Fibroblast of the conjunctiva (primary cell): ENCODE measurements around the gene MATCAP1.

Source experiments
- DNase-seq: peaks from one replicate; pipeline ENCODE4 v3.0.0-alpha.2; 2010; ENCODE audit warnings: low read depth

MATCAP1 gene

DNA sequence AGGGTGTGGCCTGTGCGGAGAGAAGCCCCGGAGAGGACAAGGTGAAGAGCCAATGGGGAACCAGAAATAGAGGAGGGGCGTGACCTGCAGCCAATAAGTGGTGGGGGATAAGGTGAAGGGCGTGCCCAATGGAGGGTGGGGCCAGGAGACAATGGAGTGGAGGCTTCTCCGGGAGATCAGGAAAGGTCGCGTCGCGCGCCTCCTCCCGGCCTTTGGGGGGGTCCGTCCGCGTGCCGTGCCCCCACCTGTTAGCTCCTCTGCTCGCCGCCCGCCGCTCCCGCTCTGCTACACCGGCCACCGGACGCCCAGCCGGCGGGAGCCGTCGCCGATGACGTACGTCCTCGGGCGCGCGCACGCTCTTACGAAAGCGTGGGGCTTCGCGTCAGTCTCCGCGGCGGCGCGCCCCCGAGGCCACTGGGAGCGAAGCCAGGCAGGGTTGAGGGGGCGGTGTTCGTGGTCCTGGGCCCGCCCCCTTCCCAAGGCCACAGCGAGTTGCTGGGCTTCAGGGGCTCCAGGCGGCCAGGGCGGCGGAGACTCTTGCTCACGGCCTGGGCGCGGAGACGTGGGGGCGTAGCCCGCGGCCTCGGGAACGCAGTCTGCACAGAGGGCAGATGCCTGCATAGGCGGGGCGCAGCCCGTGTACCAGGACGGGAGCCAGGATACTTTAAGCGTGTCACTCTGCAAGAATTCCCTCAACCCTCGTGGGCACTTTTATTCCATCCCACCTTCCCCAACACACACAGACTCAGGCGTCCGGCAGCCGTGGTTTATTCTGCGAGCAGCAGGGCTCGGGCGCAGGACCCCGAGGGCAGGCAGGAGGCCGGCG lies at the start of gene MATCAP1:
TSS of gene MATCAP1 (minus strand) at position 337 of the 826 bp plus-strand sequence. CDS start 3,353 bp downstream, outside the sequence.
- DNase-seq: peak; percentile 97

DNA sequence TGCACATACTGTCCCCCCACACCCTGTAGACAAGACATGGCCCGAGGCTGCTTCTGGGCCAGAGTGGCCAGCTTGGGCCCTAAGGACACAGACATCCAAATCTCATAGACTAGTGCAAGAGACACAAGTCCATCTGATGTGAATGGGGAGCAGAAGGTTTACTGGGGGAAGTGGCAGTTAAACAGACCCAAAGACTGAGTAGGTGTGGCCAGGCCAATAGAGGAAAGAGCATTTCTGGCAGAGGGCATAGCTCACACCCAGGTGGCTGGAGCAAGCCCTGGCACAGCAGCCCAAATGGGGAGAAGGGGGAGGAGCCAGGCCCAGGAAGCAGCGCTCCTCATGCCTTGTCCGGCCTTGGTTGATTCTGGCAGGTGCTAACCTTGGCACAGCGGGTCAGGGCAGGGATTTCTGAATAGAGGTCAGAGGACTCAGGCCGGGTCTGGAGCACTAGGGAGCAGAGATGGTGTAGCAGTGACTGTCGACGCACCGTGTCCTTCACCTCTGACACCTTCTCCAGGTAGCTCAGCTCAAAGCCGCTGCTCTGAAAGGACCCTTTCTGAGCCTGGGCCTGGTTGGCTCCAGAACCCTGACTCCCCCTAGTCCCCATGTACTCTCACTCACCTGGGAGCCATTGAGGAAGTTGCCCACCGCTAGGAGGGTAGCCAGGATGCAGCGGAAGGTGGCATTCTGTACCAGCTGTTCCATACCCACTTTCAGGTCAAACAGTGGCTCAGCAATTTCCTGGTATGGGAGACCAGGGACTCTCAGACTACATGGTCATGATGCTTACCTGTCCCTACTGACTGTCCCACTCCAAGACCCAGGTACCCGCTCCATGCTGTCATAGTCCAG lies 47.3 kb upstream of the MATCAP1 start:
- no peak for DNase-seq

DNA sequence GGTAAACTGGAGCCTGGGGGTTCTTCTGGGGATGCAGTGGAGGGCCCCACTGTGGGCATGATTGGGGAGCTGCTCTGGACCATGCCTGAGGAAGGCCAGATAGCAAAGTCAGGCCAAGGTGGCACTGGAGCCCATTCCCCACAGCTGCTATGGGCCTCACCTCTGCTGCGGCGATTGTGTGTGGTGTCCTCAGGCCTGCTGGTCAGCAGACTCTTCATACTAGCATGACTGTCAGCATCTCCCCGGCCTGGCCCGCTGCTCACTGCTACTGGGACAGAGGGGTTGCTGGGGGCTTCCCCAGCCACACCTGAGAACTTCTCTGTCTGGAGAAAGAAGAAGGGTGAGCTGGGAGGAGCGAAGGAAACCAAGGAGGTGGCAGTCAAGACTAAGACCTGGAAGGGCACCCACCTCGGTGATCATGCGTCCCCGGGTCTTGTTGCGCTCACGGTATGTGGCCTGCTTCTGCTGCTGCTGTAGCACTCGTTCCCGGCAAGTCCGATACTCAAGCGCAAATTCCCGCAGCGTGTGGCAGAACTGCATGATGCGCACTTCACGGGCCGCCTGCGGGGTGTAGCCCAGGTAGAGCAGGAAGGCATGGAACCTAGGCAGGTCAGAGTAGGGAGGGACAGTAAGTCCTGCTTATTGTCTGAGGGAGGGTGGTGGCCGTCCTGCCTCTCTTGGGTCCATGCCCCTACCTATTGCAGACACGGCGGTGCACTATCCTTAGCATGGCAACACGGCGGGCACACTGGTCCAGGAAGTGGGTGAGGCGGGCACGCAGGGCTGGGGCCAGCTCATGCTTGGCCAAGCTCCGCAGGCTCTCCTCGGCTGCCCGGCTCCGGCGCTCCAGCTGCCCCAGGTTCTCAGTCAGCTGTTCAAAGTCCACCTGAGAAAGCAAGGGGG lies 46.4 kb upstream of the MATCAP1 start:
- no peak for DNase-seq

DNA sequence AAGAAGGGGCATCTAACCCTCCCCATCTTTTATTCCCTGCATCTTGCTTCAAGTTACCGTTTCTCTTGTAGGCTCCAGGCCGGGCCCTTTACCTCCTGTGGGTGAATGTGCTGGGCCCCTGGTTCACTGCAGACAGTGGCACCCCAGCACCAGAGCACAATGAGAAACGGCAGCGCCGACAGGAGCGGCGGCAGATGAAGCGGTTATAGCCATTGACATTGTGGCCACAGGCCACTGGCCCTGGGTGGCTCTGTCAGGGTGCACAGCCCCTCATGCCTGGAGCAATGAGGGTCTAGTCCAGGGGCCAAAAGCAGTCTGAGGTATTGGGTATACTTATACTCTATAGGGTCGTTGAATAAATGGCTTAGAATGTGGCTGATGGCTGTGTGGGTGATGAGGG lies 45.1 kb upstream of the MATCAP1 start:
- no peak for DNase-seq

DNA sequence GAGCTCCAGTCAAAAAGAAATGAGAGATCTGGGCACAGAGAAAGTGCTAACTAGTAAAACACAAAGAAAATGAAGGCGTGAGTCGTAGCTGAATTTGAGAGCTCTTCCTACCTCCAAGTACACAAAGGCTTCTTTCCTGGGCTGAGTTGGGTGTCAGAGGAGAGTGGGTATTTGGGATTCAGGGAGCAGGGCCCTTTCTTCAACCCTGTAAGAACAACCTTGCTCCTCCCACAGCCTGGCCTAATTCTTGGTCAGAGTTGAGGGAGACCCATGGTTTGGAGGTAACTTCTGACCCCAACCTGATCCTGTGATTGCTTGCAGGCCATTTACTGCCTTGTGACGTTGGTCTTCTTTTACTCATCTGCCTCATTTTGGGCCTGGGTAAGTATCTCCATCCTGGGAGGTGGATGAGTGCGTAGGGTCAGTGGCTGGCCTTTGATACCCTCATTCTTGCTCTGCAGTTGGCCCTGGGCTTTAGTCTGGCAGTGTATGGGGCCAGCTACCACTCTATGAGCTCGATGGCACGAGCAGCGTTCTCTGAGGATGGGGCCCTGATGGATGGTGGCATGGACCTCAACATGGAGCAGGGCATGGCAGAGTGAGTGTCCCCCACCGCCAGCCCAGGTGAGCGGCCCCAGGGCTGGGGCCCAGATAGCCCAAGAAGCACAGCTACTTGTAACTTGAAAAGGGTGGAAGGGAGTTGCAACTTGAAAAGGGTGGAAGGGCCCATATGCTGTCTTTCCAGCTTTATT lies 44.4 kb upstream of the MATCAP1 start:
- no peak for DNase-seq

DNA sequence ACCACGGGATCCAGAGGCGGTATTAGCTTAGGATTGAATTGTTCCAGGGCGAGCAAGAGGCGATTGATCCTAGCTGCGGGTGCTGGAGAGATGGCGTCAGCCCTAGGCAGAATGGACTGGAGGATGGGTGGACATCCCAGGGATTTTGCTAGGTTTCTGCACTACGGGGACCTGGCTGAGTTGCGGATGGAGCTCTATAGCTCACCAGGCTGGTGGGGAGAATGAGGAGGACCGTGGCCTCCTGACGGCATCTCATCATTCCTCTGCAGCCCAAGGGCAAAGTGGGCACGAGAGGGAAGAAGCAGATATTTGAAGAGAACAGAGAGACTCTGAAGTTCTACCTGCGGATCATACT lies 43.8 kb upstream of the MATCAP1 start:
- no peak for DNase-seq

DNA sequence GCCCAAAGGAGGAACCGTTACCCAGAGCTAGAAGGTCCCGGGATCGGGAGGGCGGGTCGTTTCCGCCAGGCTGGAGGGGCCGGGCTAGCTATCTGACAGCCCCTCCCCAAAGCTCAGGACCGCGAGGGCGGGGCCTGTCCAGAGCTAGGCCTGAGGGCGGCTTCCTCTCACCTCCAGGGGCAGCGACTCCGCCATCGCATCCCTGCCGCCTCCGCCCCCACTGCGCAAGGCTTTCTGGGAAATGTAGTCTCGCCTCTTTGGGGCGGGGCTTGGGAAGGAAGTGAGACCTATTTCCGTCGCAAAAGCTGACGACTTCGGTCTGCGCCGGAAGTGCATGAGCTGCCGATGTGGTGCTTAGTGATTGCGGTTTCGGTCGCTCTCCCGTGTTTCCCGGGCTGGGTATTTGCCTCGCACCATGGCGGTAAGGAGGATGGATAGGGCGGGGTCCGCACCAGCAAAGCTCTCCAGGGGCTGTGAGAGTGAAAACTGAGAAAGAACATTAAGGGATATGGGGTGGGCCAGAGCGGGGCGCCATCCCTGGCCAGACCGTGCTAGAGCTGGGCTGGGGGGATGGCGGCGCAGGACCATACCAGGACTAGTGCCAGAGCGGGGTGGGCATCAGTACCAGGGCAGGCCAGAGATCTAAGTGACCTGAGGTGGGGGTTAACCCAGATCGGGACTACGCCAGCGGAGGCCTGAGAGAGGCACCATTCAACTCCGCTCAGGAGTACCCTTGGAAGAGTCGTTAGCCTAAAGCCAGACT lies 43.2 kb upstream of the MATCAP1 start, which contains the start of gene TMEM208:
TSS of gene TMEM208 (plus strand) at position 327 of the 763 bp plus-strand sequence. CDS start at position 416, 89 bp downstream.
- peak; percentile 96 for DNase-seq

DNA sequence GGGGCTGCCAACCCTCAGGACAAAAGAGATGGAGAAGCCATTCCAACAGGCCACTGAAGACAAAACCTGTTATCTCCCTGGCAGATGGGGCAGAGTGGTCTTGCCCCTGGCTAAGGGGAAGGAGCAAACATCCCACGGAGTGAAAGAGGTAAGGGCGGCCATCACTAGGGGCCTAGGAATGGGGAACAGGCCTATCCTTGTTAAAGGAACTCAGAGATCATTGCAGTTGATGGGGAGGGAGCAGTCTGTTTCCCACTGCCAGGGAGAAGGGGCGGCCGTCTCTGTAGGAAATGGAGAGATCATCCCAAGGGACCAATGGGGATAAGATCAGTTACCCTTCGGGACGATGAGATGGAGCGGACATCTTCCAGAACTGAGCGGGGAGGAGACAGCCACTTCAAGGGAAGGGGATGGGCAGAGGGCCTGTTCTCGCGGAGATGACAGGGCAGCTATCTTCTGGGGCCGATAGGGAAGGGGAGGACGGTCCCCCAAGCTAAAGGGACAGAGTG lies 42.6 kb upstream of the MATCAP1 start:
- no peak for DNase-seq

DNA sequence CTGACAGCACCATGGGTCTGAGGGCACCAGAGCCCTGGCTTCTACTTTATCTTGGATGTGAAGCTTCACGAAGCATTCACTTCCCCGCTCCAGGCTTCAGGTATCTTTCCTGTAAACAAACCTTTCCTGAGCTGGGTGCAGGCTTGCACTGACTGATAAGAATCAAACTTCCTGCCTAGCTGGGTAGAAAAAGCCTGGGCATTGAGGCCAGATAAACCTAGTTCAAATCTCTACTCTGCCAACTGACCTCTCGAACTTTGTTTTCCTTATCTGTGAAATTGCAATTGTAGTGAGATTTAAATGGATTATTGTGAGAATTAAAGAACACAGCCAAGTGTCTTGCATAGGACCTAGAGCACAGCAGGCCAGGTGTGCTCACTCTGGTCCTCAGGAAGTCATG lies 40.2 kb upstream of the MATCAP1 start:
- DNase-seq: no peak

DNA sequence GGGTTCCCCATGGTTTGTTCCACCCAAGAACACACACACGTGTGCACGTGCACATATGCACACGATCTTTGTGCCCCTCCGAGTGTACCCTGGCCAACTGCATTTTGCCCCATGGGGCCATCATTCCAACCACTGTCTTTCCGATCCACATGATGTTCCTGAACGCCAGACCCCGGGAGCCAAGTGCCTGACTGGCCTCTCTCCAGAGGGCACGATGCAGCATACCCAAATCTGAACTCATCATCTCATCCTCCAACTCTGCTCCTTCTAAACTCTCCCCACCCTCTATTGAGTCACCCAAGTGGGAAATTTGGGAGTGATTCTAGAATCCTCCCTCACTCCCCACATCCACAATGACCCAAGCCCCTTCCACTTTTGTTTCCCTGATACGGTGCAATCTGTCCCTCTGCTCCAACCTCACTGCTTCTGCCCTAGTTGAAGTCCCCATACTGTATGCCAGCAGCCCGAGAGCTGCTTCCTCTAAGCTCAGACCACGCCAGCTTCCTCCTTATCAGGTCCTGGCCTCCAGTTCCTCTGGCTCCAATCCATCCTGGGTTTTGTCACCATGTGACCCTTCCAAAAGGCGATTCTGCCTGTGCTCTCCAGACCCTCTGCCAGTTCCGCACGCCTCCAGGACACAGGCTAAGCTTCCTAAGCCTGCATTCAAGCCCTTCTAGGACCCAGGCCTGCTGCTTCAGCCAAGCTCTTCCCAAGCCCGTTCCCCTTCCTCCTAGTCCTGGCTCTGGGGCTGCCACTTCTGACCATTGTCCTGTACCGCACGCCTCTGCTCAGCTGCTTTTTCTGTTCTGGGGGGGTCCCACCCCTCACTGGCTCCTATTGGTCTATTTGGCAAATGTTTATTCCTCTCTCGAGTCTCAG lies 33.1 kb upstream of the MATCAP1 start:
- no peak for DNase-seq

DNA sequence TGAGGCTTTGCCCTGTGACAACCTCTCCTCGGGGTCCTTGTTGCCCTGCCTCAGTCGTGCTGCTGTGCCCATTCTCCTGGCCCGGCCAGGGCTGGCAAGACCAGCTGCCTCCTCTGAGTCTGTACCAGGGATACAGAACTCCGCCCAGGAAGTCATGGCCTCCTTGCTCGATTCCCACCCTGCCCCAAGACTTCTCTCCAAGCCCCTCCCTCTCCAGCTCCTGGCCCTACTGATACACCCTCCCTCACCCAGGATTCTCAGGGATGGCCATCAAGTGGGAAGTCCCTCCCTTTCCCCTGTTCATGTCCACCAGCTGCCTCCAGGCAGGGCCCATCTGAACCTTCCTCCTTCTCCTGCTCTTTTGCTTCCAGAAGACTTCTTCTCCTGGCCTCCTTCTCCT lies 31.9 kb upstream of the MATCAP1 start:
- no peak for DNase-seq

DNA sequence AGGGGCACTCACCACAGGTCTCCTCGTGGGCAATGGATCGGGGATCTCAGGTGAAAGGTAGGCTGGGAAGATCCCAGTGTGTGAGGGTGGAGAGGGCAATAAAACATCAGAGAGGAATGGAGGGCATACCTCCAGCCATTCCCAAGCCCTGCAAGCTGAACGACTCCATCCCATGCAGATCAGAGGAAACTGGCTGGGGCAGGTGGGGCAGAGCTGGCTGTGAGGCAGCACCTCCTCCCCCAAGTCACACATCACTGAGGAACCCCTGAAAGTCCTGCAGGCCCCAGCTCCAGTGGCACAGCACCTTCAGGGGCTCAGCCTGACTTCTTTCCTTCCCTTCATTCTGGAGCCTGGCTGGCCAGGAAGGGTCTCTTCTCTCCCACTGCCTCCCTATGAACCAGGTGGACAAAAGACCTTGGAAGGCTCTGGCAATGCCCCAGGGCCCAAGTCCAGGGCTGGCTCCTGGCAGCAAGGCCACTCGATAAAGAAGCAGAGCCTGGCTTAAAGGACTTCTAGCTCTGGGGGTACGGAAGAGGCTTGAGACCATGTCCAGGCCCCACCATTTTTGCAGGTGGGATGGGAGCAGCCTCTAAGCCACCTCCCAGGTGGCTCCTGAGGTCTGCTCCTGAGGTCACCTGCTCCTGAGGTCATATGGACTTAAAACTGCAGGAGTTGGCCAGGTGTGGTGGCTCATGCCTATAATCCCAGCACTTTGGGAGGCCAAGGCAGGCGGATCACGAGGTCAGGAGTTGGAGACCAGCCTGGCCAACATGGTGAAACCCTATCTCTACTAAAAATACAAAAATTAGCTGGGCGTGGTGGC lies 29.6 kb upstream of the MATCAP1 start:
- no peak for DNase-seq

DNA sequence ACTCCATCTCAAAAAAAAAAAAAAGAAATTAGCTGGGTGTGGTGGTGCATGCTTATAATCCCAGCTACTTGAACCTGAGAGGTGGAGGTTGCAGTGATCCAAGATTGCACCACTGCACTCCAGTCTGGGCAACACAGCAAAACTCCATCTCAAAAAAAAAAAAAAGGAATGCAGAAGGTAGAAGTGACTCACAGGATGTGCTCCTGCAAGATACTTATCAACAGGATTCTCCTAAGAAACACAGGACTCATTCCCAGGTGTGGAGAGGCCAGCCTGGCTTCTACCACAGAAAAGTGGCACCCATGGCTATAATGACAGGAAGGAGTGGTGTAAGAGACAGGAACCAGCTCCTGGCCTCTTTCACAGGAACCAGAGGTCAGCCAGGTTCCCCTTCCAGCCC lies 29.0 kb upstream of the MATCAP1 start:
- DNase-seq: no peak

DNA sequence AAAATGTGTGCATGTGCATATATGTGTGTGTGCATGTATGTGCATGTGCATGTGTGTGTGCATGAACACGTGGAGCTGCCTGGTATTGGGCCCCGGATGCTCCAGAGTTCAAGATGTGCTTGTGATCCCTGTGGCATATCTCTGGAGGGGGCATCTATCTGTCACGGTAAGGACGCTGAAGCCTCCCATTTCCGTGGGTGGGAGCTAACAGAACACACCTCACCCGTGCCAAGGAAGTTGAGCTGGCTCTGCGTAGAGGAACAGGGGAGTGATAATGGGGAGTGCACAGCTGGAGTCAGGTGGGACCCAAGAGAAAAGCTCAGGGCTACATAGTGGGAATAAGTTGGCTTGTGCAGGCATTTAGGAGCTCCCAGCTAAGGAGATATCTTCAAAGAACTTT lies 27.9 kb upstream of the MATCAP1 start:
- DNase-seq: no peak

DNA sequence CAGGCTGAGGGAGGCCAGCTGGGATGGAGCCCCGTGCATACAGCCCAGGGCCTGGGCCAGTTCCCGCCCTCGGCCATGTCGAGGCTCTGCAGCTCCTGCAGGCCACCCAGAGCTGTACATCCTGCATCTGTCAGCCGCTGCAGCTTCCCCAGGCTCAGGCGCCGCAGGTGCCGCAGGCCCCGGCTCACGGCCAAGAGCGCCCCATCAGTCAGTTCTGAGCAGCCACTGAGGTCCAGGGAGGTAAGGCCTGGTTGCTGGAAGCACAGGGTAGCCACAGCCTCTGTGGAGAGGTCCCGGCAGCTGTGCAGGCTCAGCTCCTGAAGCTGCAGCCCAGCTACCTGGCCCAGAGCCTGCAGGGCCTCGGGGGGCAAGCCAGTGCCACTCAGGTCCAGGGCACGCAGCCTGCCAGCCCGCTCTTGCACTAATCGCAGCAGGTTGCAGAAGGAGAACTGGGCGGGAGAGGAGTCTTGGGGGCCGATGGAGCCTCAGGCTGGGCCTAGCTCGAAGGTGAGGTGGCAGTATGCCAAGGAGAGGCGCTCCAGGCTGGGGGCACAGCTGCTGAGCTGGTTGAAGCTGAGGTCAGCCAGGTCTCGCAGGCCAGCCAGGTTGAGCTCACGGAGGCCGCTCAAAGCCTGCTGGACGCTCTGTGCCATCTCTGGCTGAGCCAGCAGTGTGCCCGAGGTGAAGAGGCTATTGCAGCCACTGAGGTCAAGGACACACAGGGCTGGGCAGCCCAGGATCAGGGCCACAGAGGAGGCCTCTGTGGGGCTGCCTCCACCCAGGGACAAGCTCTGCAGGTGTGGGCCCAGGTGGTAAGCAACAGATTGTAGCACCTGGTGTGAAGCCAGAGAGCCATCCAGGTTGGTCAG lies 26.5 kb upstream of the MATCAP1 start:
- DNase-seq: no peak

DNA sequence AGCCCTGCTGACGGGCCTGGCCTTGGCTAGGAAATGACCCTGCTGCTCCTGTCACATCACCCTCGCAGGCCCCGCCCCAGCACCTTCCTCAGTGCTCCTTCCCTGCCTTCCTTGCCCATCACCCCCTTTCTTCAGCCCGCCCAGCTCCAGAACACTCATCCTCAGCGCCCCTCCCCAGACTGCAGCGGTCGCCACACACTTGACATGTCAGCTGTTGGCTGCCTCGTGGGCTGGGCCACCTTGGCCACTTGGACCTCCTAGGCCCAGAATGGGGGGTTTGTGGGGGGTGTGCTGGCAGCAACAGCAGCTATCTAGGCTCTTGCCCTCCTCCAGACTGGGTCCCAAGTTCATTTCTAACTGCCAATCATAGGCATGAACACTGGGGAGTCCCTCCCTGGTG lies 25.8 kb upstream of the MATCAP1 start:
- DNase-seq: no peak

DNA sequence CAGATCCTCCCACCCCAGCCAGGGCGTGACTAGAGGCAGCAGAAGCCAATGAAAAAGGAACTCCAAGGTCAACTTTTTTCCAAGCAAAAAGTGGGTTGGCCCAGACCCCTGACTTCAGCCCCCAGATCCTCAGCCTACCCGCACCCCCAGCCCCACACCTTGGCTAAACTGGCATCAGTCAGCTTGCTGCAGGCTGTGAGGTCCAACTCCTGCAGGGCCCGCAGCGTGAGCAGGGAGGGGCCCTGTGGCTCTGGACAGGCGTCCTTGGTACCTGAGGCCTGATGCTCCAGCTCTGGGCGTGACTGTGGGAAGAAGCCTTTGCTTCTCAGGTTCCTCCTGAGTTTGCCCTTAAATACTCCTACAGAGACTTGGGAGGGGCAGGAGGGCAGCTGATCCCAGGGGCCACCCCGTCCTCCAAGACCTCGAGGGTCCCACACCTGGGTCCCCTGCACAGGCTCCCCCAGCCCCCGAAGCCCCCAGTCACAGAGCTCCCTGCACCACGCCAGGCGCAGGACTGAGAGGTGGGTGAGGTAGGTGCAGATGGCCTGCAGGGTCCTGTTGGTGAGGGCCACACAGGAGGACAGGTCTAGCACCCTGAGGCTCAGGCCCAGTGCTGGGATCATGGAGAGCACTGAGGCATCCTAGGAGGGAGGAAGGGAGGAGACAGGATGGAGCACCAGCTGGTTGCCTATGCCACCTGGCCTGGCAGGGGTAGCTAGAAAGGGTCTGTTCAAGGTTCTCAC lies 24.6 kb upstream of the MATCAP1 start:
- DNase-seq: no peak
